Measurements from ENCODE around the gene RRM2.

DNA sequence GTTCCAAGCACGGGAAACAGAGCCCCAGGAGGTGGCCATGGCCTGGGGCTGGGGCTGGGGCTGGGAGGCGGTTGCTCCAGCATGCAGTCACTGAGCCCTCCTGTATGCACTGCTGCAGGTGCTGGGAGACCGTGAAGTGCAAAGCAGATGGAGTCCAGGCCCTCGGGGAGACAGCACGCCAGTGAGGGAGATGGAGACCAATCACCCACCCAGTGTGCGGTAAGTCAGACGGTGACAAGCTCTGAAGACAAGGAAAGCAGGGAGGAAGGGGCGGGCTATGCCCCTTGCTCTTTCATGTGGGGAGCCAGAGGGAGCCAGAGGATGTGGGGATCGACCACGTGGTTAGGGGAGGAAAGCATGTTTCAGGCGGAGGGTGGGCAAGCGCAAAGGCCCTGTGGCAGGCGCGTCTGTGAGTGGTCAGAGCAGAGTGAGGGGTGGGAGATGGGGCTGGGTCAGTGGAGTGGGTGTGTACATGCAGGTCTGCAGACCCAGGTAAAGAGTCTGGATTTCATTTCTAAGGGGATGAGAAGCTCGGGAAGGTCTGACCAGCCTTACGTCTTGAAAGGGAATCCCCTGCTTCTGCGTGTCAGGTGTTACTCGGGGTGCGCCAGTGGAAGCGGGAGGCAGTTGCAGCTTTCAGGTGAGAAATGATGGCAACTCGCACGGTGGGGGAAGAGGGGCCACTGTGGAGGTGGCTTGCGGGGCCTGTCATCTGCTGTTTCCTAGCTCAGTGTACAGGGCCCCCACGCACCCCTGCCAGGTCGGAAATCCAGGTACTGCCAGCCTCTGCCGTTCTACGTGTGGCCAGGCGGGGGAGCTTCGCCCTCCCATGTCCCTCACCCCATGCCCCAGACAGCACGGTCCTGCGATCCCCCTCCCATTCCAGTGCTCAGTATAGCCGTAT, 19.4 kb downstream of the RRM2 start:
- TF ChIP-seq HDGF (IDR thresholded peaks at IDR 0.05; ENCODE audit: borderline replicate concordance) (no peak), ARNT (IDR thresholded peaks at IDR 0.05) (no peak), SP1 (IDR thresholded peaks at IDR 0.05) (no peak), SUZ12 (IDR thresholded peaks at IDR 0.05) (no peak), ZNF384 (IDR thresholded peaks at IDR 0.05) (no peak), LEF1 (IDR thresholded peaks at IDR 0.05; ENCODE audit: borderline replicate concordance) (no peak), ELF4 (IDR thresholded peaks at IDR 0.05) (no peak)
- TF ChIP-seq, protein P1, sequence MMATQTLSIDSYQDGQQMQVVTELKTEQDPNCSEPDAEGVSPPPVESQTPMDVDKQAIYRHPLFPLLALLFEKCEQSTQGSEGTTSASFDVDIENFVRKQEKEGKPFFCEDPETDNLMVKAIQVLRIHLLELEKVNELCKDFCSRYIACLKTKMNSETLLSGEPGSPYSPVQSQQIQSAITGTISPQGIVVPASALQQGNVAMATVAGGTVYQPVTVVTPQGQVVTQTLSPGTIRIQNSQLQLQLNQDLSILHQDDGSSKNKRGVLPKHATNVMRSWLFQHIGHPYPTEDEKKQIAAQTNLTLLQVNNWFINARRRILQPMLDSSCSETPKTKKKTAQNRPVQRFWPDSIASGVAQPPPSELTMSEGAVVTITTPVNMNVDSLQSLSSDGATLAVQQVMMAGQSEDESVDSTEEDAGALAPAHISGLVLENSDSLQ (IDR thresholded peaks at IDR 0.05), result no peak

Data from HEK293T (cell line).